SK-N-SH (cell line): ENCODE data around the gene SCYGR1. TPM values are rescaled to one million over a fixed set of nuclear protein-coding genes. Genes with fewer than 3 reads are reported as not detected.

Source experiments
- CTCF ChIA-PET: fragments of 300-600, 350-600 bp; formaldehyde crosslinking; extraction: SDS; loops from one replicate; lab custom pipeline; 2021; lab: Yijun Ruan, JAX
- POLR2A ChIA-PET: fragments of 350-600 bp; sonication (Branson Sonifier 250); formaldehyde crosslinking; extraction: SDS; loops from one replicate; lab custom pipeline; 2020; ENCODE audit warnings: antibody characterized with exemption, inconsistent platforms; lab: Yijun Ruan, JAX
- DNase-seq: peaks from one replicate; pipeline ENCODE4 v3.0.0; 2012
- H2AFZ ChIP-seq: fragments of 200-600 bp; sonication (generic); 2 replicates; pipeline ENCODE4 v1.8.1; 2016; ENCODE audit warnings: antibody characterized with exemption, mild to moderate bottlenecking, low read depth
- H3F3A ChIP-seq: fragments of 200-600 bp; sonication (generic); replicated peaks from 2 replicates; pipeline ENCODE3; 2016; ENCODE audit warnings: antibody characterized with exemption, mild to moderate bottlenecking; ENCODE audit not compliant: insufficient read depth
- H3K27ac ChIP-seq, 2 experiments: fragments of 200-500 bp in 1 of 2; fragments of 200-600 bp in 1 of 2; sonication (Bioruptor generic) in 1 of 2; sonication (generic), shearing (Covaris generic) in 1 of 2; 2 replicates each; pipeline versions ENCODE4 v1.5.1 to v1.6.1; 2014 to 2016; ENCODE audit warnings: low read depth in 2 of 2, inconsistent platforms in 1 of 2, low read length in 1 of 2, mild to moderate bottlenecking in 1 of 2, mixed read lengths in 1 of 2
- H3K27me3 ChIP-seq: fragments of 200-600 bp; sonication (generic), shearing (Covaris generic); 2 replicates; pipeline ENCODE4 v1.6.1; 2016; ENCODE audit warnings: mixed run types; ENCODE audit not compliant: insufficient read depth
- H3K36me3 ChIP-seq, 2 experiments: fragments of 200-500 bp in 1 of 2; fragments of 200-600 bp in 1 of 2; sonication (Bioruptor generic) in 1 of 2; sonication (generic) in 1 of 2; replicated peaks in 1 of 2; 2 replicates each; pipeline versions ENCODE3 to v1.5.1; 2014 to 2016; ENCODE audit warnings: low read length in 1 of 2, mild to moderate bottlenecking in 1 of 2; ENCODE audit not compliant: insufficient read depth in 2 of 2, control insufficient read depth in 1 of 2
- H3K4me1 ChIP-seq, 2 experiments: fragments of 200-500 bp in 1 of 2; fragments of 200-600 bp in 1 of 2; sonication (Bioruptor generic) in 1 of 2; sonication (generic), shearing (Covaris generic) in 1 of 2; 2 replicates each; pipeline versions ENCODE4 v1.5.1 to v1.6.1; 2014 to 2016; ENCODE audit warnings: low read depth in 1 of 2, low read length in 1 of 2, mixed run types in 1 of 2; ENCODE audit not compliant: insufficient read depth in 2 of 2, control insufficient read depth in 1 of 2
- H3K4me2 ChIP-seq: fragments of 200-600 bp; sonication (generic), shearing (Covaris generic); 2 replicates; pipeline ENCODE4 v1.6.1; 2017; ENCODE audit warnings: mixed run types
- H3K4me3 ChIP-seq, 2 experiments: fragments of 200-500 bp in 1 of 2; fragments of 200-600 bp in 1 of 2; sonication (Bioruptor generic) in 1 of 2; sonication (generic), shearing (Covaris generic) in 1 of 2; 2 replicates each; pipeline versions ENCODE4 v1.5.1 to v1.8.1; 2014 to 2016; ENCODE audit warnings: low read depth in 2 of 2, inconsistent platforms in 1 of 2, low read length in 1 of 2, mild to moderate bottlenecking in 1 of 2, mixed read lengths in 1 of 2, moderate library complexity in 1 of 2
- H3K79me2 ChIP-seq: fragments of 200-600 bp; sonication (generic); 2 replicates; pipeline ENCODE4 v1.8.1; 2017; ENCODE audit warnings: mild to moderate bottlenecking; ENCODE audit not compliant: insufficient read depth
- H3K9ac ChIP-seq: fragments of 200-600 bp; sonication (generic); 2 replicates; pipeline ENCODE4 v1.6.1; 2017; ENCODE audit warnings: mixed run types
- H3K9me2 ChIP-seq: fragments of 200-600 bp; sonication (generic); 2 replicates; pipeline ENCODE4 v1.6.1; 2017; ENCODE audit warnings: mixed run types
- H3K9me3 ChIP-seq: fragments of 200-600 bp; sonication (generic); 2 replicates; pipeline ENCODE4 v1.6.1; 2017; ENCODE audit warnings: mixed run types, mild to moderate bottlenecking, moderate library complexity
- H4K20me1 ChIP-seq: fragments of 200-600 bp; sonication (generic); 2 replicates; pipeline ENCODE4 v1.6.1; 2017; ENCODE audit warnings: mild to moderate bottlenecking, mixed run types; ENCODE audit not compliant: insufficient read depth
- ELF1 ChIP-seq: IDR thresholded peaks from 2 replicates; pipeline ENCODE4 v1.4.0; 2012
- EZH2phosphoT487 ChIP-seq: fragments of 200-600 bp; sonication (generic); IDR thresholded peaks from 2 replicates; pipeline ENCODE4 v1.6.1; 2017; ENCODE audit warnings: low read depth, mixed run types, mild to moderate bottlenecking, antibody characterized with exemption, moderate library complexity, borderline replicate concordance
- FOXM1 ChIP-seq: IDR thresholded peaks from 2 replicates; pipeline ENCODE4 v1.4.0; 2012; ENCODE audit warnings: low read depth, mild to moderate bottlenecking
- NFIC ChIP-seq: IDR thresholded peaks from 2 replicates; pipeline ENCODE4 v1.4.0; 2012; ENCODE audit warnings: borderline replicate concordance
- PBX3 ChIP-seq: IDR thresholded peaks from 2 replicates; pipeline ENCODE4; 2012
- REST ChIP-seq: IDR thresholded peaks from 2 replicates; pipeline ENCODE4 v1.6.1; 2012; ENCODE audit warnings: mild to moderate bottlenecking, low read depth, low read length, moderate library complexity
- WGBS: methylation state at CpG from one replicate; pipeline ENCODE4 v1.1.6; 2017; ENCODE audit warnings: low lambda C conversion rate; 5-methylcytosine and 5-hydroxymethylcytosine counted together
- polyA plus RNA-seq, 3 experiments: library from polyadenylated mRNA; depleted of rRNA; stranded (reverse); fragments of >200 nt; gene quantifications; 2 replicates each; pipeline ENCODE4 v1.2.3, GENCODE V29; 2012

SCYGR1 gene
- polyA plus RNA-seq, 1 of the 3 experiments (the other 2 are of a cell fraction) = not detected

- H3K9ac ChIP-seq = no peak overlapping the region
- CTCF ChIA-PET = interaction anchor here (1.0 kb wide), 1 partner anchor 354 kb away, joined by 3 read pairs; no protein-coding TSS in a partner anchor
- DNase-seq = no peak
Observed at GRCh38 chr2:227411990-227412350, 24.2 kb upstream of the SCYGR1 start.

GRCh38 chr2:227411320-227411989 lies 23.7 kb upstream of the SCYGR1 start:
- no peak for TF ChIP-seq EZH2phosphoT487
- peak overlapping the region; percentile 16; the same call in 1 of the 2 replicates for H2AFZ ChIP-seq
- H3K36me3 ChIP-seq = no peaks in the 10 kb centered on the region
- peaks cover 8% of the 10 kb centered on the region for H3F3A ChIP-seq
- no peak overlapping the region for H3K27ac ChIP-seq
- 95% methylated on average over 9 of the region's 9 CpGs for WGBS
- H3K4me1 ChIP-seq = peaks cover 5 to 42% of the 10 kb centered on the region in 2 experiments; a peak in 2 of 4 replicates
- H3K4me2 ChIP-seq = no peak overlapping the region
- DNase-seq = no peak
- no peak overlapping the region for H3K9ac ChIP-seq
- ChIA-PET CTCF (interaction anchor here (1.0 to 1.2 kb wide), 2 partner anchors 59 to 355 kb away, joined by 3 read pairs; no protein-coding TSS in a partner anchor), POLR2A (no interaction called here)
- H4K20me1 ChIP-seq = no peaks in the 10 kb centered on the region
- no peaks in the 10 kb centered on the region for H3K9me3 ChIP-seq
- no peaks in the 10 kb centered on the region for H3K9me2 ChIP-seq
- H3K79me2 ChIP-seq = no peaks in the 10 kb centered on the region
- H3K4me3 ChIP-seq = no peak overlapping the region
- no peaks in the 10 kb centered on the region for H3K27me3 ChIP-seq

More at GRCh38 chr2:227411990-227412350, 24.2 kb upstream of the SCYGR1 start:
- Histone ChIP-seq H3K79me2 (no peaks in the 10 kb centered on the region), H3K4me3 (no peak overlapping the region), H2AFZ (no peak overlapping the region), H3K9me3 (no peaks in the 10 kb centered on the region), H4K20me1 (no peaks in the 10 kb centered on the region), H3K27ac (no peak overlapping the region), H3K9me2 (no peaks in the 10 kb centered on the region), H3K27me3 (no peaks in the 10 kb centered on the region), H3K36me3 (no peaks in the 10 kb centered on the region), H3K4me1 (peaks cover 2 to 37% of the 10 kb centered on the region in 2 experiments; a peak in 2 of 4 replicates), H3F3A (peaks cover 4% of the 10 kb centered on the region), H3K4me2 (no peak overlapping the region)
- 67% methylated on average over 3 of the region's 3 CpGs for WGBS
- POLR2A ChIA-PET = no interaction called here
- TF ChIP-seq PBX3 (peak; percentile 42), FOXM1 (no peak), REST (no peak), ELF1 (no peak), NFIC (0 out of 2 replicates have a peak, but pooled peaks have one; percentile 8)
